Osteocyte (in vitro differentiated cells): ENCODE measurements around the gene GFPT1. TPM values are rescaled to one million over a fixed set of nuclear protein-coding genes. Genes with fewer than 3 reads are reported as not detected.
"Not testable (repeated sequence)": the region's sequence is repeated elsewhere in the genome, so short reads cannot be mapped to it uniquely, and the experiment has no call there.

Experiments used
- DNase-seq: peaks from one replicate; pipeline ENCODE4 v3.0.0; 2021; ENCODE audit warnings: mixed read lengths; ENCODE audit not compliant: unreplicated experiment; ENCODE audit errors: extremely low spot score
- H3K27ac Mint-ChIP-seq: one replicate; pipeline ENCODE4 v1.8.0; 2021; ENCODE audit warnings: mild to moderate bottlenecking, mixed read lengths; ENCODE audit not compliant: unreplicated experiment
- H3K27me3 Mint-ChIP-seq: one replicate; pipeline ENCODE4 v1.8.0; 2021; ENCODE audit warnings: mixed read lengths; ENCODE audit not compliant: unreplicated experiment
- H3K36me3 Mint-ChIP-seq: one replicate; pipeline ENCODE4 v1.8.0; 2021; ENCODE audit warnings: mixed read lengths; ENCODE audit not compliant: unreplicated experiment
- H3K4me1 Mint-ChIP-seq: one replicate; pipeline ENCODE4 v1.8.0; 2021; ENCODE audit warnings: mixed read lengths; ENCODE audit not compliant: unreplicated experiment
- H3K4me3 Mint-ChIP-seq: one replicate; pipeline ENCODE4 v1.8.0; 2021; ENCODE audit warnings: mild to moderate bottlenecking, moderate library complexity, mixed read lengths; ENCODE audit not compliant: unreplicated experiment
- H3K9me3 Mint-ChIP-seq: one replicate; pipeline ENCODE4 v1.8.0; 2021; ENCODE audit warnings: mixed read lengths; ENCODE audit not compliant: unreplicated experiment
- total RNA-seq: library from RNA; stranded (reverse); gene quantifications from 2 replicates; pipeline ENCODE4 v1.2.1, GENCODE V29; 2021
- TF ChIP-seq, protein P1 (sequence below): fragments of 200-600 bp; sonication (generic); IDR thresholded peaks from 2 replicates; pipeline ENCODE4 v1.5.0; 2021; ENCODE audit warnings: antibody characterized with exemption, mild to moderate bottlenecking, moderate library complexity

GFPT1 gene
- total RNA-seq, 1 donor from 2014 or later = 48.3 TPM

DNA sequence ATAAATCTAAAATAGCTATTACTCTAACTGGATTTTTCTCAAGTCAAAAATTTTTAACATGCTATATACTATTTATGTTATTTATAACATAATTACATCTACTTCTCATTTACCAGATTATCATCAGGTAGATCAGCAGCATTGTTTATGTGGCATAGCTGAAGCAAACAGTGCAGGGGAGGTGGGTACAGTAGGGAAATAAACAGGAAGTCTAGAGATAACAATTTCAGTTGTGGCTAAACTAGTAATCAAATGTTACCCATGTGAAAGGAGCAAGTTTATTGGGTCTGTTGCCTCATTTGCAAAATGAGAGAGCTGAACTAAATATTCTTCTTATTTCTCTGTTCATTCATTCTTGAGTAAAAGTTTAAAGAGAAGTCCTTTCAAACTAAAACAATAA, 27.7 kb downstream of the GFPT1 start:
- DNase-seq = no peak
- no peaks in the 10 kb centered on the region for H3K27me3 Mint-ChIP-seq
- peaks cover 45% of the 10 kb centered on the region for H3K36me3 Mint-ChIP-seq
- H3K27ac Mint-ChIP-seq = no peak overlapping the region
- no peaks in the 10 kb centered on the region for H3K9me3 Mint-ChIP-seq
- no peaks in the 10 kb centered on the region for H3K4me1 Mint-ChIP-seq
- TF ChIP-seq, protein P1, sequence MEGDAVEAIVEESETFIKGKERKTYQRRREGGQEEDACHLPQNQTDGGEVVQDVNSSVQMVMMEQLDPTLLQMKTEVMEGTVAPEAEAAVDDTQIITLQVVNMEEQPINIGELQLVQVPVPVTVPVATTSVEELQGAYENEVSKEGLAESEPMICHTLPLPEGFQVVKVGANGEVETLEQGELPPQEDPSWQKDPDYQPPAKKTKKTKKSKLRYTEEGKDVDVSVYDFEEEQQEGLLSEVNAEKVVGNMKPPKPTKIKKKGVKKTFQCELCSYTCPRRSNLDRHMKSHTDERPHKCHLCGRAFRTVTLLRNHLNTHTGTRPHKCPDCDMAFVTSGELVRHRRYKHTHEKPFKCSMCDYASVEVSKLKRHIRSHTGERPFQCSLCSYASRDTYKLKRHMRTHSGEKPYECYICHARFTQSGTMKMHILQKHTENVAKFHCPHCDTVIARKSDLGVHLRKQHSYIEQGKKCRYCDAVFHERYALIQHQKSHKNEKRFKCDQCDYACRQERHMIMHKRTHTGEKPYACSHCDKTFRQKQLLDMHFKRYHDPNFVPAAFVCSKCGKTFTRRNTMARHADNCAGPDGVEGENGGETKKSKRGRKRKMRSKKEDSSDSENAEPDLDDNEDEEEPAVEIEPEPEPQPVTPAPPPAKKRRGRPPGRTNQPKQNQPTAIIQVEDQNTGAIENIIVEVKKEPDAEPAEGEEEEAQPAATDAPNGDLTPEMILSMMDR = no peak
- no peak overlapping the region for H3K4me3 Mint-ChIP-seq

DNA sequence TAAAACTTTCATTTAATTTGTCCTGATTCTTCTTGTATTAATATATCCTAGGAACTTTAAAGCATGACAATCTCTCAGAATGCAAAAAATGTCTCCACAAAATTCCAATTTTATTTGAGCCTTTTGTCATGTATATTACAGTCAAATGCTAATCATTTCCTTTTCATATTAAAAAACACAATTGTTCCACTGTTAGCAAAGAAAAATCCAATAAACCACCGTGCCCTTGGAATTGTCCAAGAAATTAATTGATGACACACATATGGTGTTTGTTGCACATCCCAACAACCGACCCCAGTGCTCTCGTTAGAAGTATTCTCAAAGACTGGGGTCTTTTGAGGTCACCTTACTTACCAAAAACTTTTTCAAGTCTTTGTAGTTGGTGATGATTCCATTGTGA, 28.1 kb downstream of the GFPT1 start:
- no peaks in the 10 kb centered on the region for H3K9me3 Mint-ChIP-seq
- no peaks in the 10 kb centered on the region for H3K4me1 Mint-ChIP-seq
- DNase-seq = no peak
- TF ChIP-seq, protein P1 = no peak
- H3K4me3 Mint-ChIP-seq = no peak overlapping the region
- peaks cover 49% of the 10 kb centered on the region for H3K36me3 Mint-ChIP-seq
- no peak overlapping the region for H3K27ac Mint-ChIP-seq
- no peaks in the 10 kb centered on the region for H3K27me3 Mint-ChIP-seq

DNA sequence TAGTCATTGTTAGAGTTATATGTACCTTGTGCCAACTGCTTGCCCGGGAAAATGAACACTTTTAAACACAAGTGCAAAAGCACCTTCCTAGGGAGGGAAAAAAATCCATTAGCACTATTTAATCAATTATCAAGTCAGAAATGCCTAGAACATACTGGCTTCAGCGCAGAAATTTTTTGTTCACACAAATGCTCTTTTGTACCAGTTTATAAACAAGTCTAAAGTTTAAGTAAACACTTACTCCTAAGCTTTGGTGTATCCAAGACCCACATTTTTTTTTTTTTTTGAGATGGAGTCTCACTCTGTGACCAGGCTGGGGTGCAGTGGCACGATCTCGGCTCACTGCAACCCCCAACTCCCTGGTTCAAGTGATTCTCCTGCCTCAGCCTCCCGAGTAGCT, 30.6 kb downstream of the GFPT1 start:
- H3K4me3 Mint-ChIP-seq = no peak overlapping the region
- TF ChIP-seq, protein P1 = no peak
- H3K9me3 Mint-ChIP-seq = no peaks in the 10 kb centered on the region
- no peak overlapping the region for H3K27ac Mint-ChIP-seq
- H3K36me3 Mint-ChIP-seq = peaks cover 42% of the 10 kb centered on the region
- no peak for DNase-seq
- no peaks in the 10 kb centered on the region for H3K27me3 Mint-ChIP-seq
- no peaks in the 10 kb centered on the region for H3K4me1 Mint-ChIP-seq

DNA sequence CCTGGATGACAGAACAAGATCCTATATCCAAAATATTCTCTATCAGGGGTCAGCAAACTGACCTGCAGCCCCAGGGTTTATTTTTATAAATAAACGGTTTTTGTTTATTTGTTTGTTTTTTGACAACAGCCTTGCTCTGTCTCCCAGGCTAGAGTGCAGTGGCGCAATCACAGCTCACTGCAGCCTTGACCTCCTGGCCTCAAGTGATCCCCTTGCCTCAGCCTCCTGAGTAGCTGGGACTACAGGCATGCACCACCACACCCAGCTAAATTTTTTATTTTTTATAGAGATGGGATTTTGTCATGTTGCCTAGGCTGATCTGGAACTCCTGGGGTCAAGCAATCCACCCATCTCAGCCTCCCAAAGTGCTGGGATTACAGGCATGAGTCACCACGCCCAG, 32.1 kb downstream of the GFPT1 start:
- H3K4me1 Mint-ChIP-seq, H3K27me3 Mint-ChIP-seq, H3K27ac Mint-ChIP-seq, H3K4me3 Mint-ChIP-seq, H3K9me3 Mint-ChIP-seq, DNase-seq: not testable (repeated sequence)
- H3K36me3 Mint-ChIP-seq = peaks cover 44% of the 10 kb centered on the region

DNA sequence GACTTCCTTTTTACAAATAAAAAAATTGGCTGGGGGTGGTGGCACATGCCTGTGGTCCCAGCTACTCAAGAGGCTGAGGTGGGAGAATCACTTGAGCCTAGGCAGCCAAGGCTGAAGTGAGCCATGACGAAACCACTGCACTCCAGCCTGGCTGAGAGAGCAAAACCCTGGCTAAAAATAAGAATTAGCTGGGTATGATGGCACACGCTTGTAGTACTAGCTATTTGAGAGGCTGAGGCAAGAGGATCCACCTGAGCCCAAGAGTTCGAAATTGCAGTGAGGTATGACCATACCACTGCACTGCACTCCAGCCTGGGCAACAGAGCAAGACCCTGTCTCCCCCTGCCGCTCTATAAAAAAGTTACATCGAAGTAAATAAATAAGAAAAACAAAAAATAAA, 33.7 kb downstream of the GFPT1 start:
- no peaks in the 10 kb centered on the region for H3K4me1 Mint-ChIP-seq
- TF ChIP-seq, protein P1 = no peak
- H3K4me3 Mint-ChIP-seq = no peak overlapping the region
- DNase-seq = no peak
- no peaks in the 10 kb centered on the region for H3K9me3 Mint-ChIP-seq
- H3K36me3 Mint-ChIP-seq = peaks cover 53% of the 10 kb centered on the region
- H3K27ac Mint-ChIP-seq = no peak overlapping the region
- no peaks in the 10 kb centered on the region for H3K27me3 Mint-ChIP-seq

DNA sequence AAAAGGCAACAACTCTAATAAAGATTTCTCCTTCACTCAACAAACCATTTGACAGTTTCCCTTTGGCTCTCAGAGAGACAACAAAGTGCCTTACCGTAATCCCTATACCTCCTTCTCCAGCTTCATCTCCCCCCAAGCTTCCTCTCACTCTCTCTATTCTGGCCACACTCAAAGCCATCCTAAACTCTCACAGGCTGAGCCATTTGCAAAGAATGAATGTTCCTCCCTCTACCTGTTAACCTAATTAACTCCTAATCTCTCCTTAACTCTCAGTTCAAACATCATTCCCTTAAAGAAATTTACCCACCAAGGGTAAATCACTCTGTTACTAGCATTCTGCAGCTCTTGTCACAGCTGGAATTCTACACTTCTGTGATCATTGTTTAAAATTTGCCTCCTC, 38.2 kb downstream of the GFPT1 start:
- TF ChIP-seq, protein P1 = no peak
- Mint-ChIP-seq H3K4me1 (peaks cover 7% of the 10 kb centered on the region), H3K9me3 (no peaks in the 10 kb centered on the region), H3K36me3 (peaks cover 51% of the 10 kb centered on the region), H3K27me3 (no peaks in the 10 kb centered on the region), H3K4me3 (no peak overlapping the region), H3K27ac (no peak overlapping the region)
- DNase-seq = no peak
